Measurements from ENCODE around the gene LYPD6. TPM values are rescaled to one million over a fixed set of nuclear protein-coding genes. Genes with fewer than 3 reads are reported as not detected.

LYPD6 gene
- total RNA-seq = 1 to 10 TPM in 1 of 4 donors, under 1 TPM in 3; 0.57 to 1.2 (median 0.80) TPM

GRCh38 chr2:149330127-149331022 lies at the start of gene LYPD6:
Gene LYPD6 (plus strand): TSS chr2:149330587. CDS start chr2:149437709, 107,122 bp downstream.
- Histone ChIP-seq H3K9me3 (no peaks in the 10 kb centered on the region), H3K4me1 (peaks cover 11 to 23% (median 14%) of the 10 kb centered on the region in 3 donors), H3K27ac (peak within 1 kb of the TSS; percentile 10 to 62 (median 43)), H3K36me3 (no peaks in the 10 kb centered on the region), H3K27me3 (peaks cover 0 to 43% (median 0%) of the 10 kb centered on the region in 4 donors), H3K4me3 (peak within 1 kb of the TSS; percentile 43 to 79 (median 64))
- 0% methylated on average over 2 of the region's 96 CpGs; no CpG with 5 or more reads in 1 of the 2 donors for WGBS, 2 donors
- TF ChIP-seq CTCF (IDR thresholded peaks at IDR 0.05) = no peak
- no peak for TF ChIP-seq POLR2A (IDR thresholded peaks at IDR 0.05)
- intact Hi-C loops (cut with DNase I) = no loop called here
- no peak for DNase-seq

GRCh38 chr2:149281441-149281840 lies 48.9 kb upstream of the LYPD6 start:
- Histone ChIP-seq H3K9me3 (no peaks in the 10 kb centered on the region), H3K27me3 (peaks cover 0 to 4% (median 0%) of the 10 kb centered on the region in 4 donors), H3K36me3 (no peaks in the 10 kb centered on the region), H3K4me1 (no peaks in the 10 kb centered on the region), H3K4me3 (no peak overlapping the region), H3K27ac (no peak overlapping the region)
- no peak for TF ChIP-seq CTCF (IDR thresholded peaks at IDR 0.05)
- TF ChIP-seq POLR2A (IDR thresholded peaks at IDR 0.05) = no peak
- 78 to 100% methylated on average over 3 of the region's 3 CpGs for WGBS, 2 donors
- intact Hi-C loops (cut with DNase I) = no loop called here
- no peak for DNase-seq

- DNase-seq = no peak
- Histone ChIP-seq H3K27ac (no peak overlapping the region), H3K27me3 (peaks cover 0 to 8% (median 0%) of the 10 kb centered on the region in 4 donors), H3K4me3 (no peak overlapping the region), H3K4me1 (no peaks in the 10 kb centered on the region), H3K9me3 (no peaks in the 10 kb centered on the region), H3K36me3 (no peaks in the 10 kb centered on the region)
- 75 to 83% methylated on average over 2 of the region's 2 CpGs for WGBS, 2 donors
- intact Hi-C loops (cut with DNase I) = no loop called here
- TF ChIP-seq POLR2A (IDR thresholded peaks at IDR 0.05) (no peak), CTCF (IDR thresholded peaks at IDR 0.05) (no peak)
Measured at GRCh38 chr2:149290662-149291061, 39.7 kb upstream of the LYPD6 start.

- Histone ChIP-seq H3K27me3 (peaks cover 0 to 7% (median 0%) of the 10 kb centered on the region in 4 donors), H3K4me3 (no peak overlapping the region), H3K4me1 (no peaks in the 10 kb centered on the region), H3K36me3 (no peaks in the 10 kb centered on the region), H3K9me3 (no peaks in the 10 kb centered on the region), H3K27ac (no peak overlapping the region)
- intact Hi-C loops (cut with DNase I) = no loop called here
- TF ChIP-seq POLR2A (IDR thresholded peaks at IDR 0.05) (no peak), CTCF (IDR thresholded peaks at IDR 0.05) (no peak)
- no peak for DNase-seq
Measured at GRCh38 chr2:149291881-149292280, 38.5 kb upstream of the LYPD6 start.

GRCh38 chr2:149296031-149296430 lies 34.4 kb upstream of the LYPD6 start:
- Histone ChIP-seq H3K27ac (no peak overlapping the region), H3K4me1 (no peaks in the 10 kb centered on the region), H3K36me3 (no peaks in the 10 kb centered on the region), H3K4me3 (no peak overlapping the region), H3K9me3 (no peaks in the 10 kb centered on the region), H3K27me3 (no peaks in the 10 kb centered on the region)
- DNase-seq = no peak
- intact Hi-C loops (cut with DNase I) = no loop called here
- no peak for TF ChIP-seq POLR2A (IDR thresholded peaks at IDR 0.05)
- TF ChIP-seq CTCF (IDR thresholded peaks at IDR 0.05) = no peak
